Measurements from ENCODE around the gene ZNF367. TPM values are rescaled to one million over a fixed set of nuclear protein-coding genes. Genes with fewer than 3 reads are reported as not detected.
"Not testable (repeated sequence)": the region's sequence is repeated elsewhere in the genome, so short reads cannot be mapped to it uniquely, and the experiment has no call there.

The ZNF367 gene
- total and polyA plus RNA-seq, 2 experiments from 2014 or later: 2.5 to 12.3 TPM

- no peaks in the 10 kb centered on the region for H3K4me1 Mint-ChIP-seq
- no peaks in the 10 kb centered on the region for H3F3A ChIP-seq (replicated peaks; ENCODE audit: low read depth)
- no peaks in the 10 kb centered on the region for H3K27me3 ChIP-seq (ENCODE audit: insufficient read depth)
- no peaks in the 10 kb centered on the region for H4K20me1 ChIP-seq (replicated peaks; ENCODE audit: insufficient read depth)
- no peak overlapping the region for H2AFZ ChIP-seq
- H3K4me3 ChIP-seq: no peak overlapping the region
- ATAC-seq (no peak), DNase-seq (ENCODE audit: low spot score) (no peak)
- no peaks in the 10 kb centered on the region for H3K9me3 Mint-ChIP-seq
- H3K27ac Mint-ChIP-seq: no peak overlapping the region
- no peaks in the 10 kb centered on the region for H3K36me3 ChIP-seq (ENCODE audit: insufficient read depth)
- TF ChIP-seq ETS1 (IDR thresholded peaks at IDR 0.05) (no peak), ZNF331 (CRISPR knock-in tag; IDR thresholded peaks at IDR 0.05; ENCODE audit: low read depth) (no peak), CREB1 (CRISPR knock-in tag; IDR thresholded peaks at IDR 0.05; ENCODE audit: low read depth) (no peak), EZH2 (IDR thresholded peaks at IDR 0.05; ENCODE audit: low read depth, unreplicated experiment) (no peak), ZNF114 (CRISPR knock-in tag; IDR thresholded peaks at IDR 0.05) (no peak), REST (IDR thresholded peaks at IDR 0.05; ENCODE audit: unreplicated experiment) (no peak), EZH2phosphoT487 (IDR thresholded peaks at IDR 0.05; ENCODE audit: unreplicated experiment) (no peak)
- peaks cover 5% of the 10 kb centered on the region; the same call in 1 of the 3 replicates for H3K36me3 Mint-ChIP-seq (ENCODE audit: low read depth)
- H3K27ac ChIP-seq (ENCODE audit: low read depth): no peak overlapping the region
- H3K4me3 Mint-ChIP-seq: no peak overlapping the region
- H3K4me2 ChIP-seq: no peak overlapping the region
- H3K79me2 ChIP-seq (replicated peaks; ENCODE audit: insufficient read depth): no peaks in the 10 kb centered on the region
- H3K9me2 ChIP-seq (ENCODE audit: insufficient read depth): no peaks in the 10 kb centered on the region
- H3K4me1 ChIP-seq (ENCODE audit: insufficient read depth): no peaks in the 10 kb centered on the region
- peaks cover 1% of the 10 kb centered on the region for H3K27me3 Mint-ChIP-seq (ENCODE audit: insufficient read depth, low read depth, poor library complexity)
Observed at GRCh38 chr9:96363175-96363967, 54.8 kb downstream of the ZNF367 start.

- not testable (repeated sequence) for H3K4me3 ChIP-seq; H3K27ac ChIP-seq (ENCODE audit: low read depth); H3K9me3 Mint-ChIP-seq; H2AFZ ChIP-seq; H4K20me1 ChIP-seq (replicated peaks; ENCODE audit: insufficient read depth); H3K9me2 ChIP-seq (ENCODE audit: insufficient read depth); H3K27me3 Mint-ChIP-seq (ENCODE audit: insufficient read depth, low read depth, poor library complexity); DNase-seq (ENCODE audit: low spot score); H3K4me2 ChIP-seq; H3K4me1 Mint-ChIP-seq; H3F3A ChIP-seq (replicated peaks; ENCODE audit: low read depth); H3K36me3 ChIP-seq (ENCODE audit: insufficient read depth); H3K79me2 ChIP-seq (replicated peaks; ENCODE audit: insufficient read depth); H3K4me3 Mint-ChIP-seq; H3K36me3 Mint-ChIP-seq (ENCODE audit: low read depth); H3K27ac Mint-ChIP-seq; H3K27me3 ChIP-seq (ENCODE audit: insufficient read depth); H3K4me1 ChIP-seq (ENCODE audit: insufficient read depth); ATAC-seq
Observed at GRCh38 chr9:96362119-96362518, 56.1 kb downstream of the ZNF367 start.
